Raji (cell line): Measurements from ENCODE around the gene ADAMTSL5.

ENCODE experiments used
- POLR2A ChIP-seq: IDR thresholded peaks from 2 replicates; pipeline ENCODE4 v1.6.1; 2011; ENCODE audit warnings: low read depth, low read length, control low read depth; ENCODE audit not compliant: insufficient read depth

ADAMTSL5 gene

DNA sequence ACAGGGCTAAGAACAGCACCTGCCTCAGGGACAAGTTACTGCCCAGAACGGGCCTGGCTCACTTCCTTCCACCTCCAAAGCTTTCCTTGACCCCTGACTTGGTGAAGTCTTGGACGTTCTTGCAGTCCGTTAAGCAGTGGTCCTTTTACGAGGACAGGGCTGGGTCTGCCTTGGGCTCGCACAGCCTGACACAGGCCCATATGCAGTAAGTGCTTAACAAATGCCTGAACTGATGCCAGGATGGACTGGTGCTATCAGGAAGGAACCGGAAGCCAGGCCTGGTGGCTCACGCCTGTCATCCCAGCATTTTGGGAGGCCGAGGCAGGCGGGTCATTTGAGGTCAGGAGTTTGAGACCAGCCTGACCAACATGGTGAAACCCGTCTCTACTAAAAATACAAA, 9.2 kb upstream of the ADAMTSL5 start:
- TF ChIP-seq POLR2A: no peak

DNA sequence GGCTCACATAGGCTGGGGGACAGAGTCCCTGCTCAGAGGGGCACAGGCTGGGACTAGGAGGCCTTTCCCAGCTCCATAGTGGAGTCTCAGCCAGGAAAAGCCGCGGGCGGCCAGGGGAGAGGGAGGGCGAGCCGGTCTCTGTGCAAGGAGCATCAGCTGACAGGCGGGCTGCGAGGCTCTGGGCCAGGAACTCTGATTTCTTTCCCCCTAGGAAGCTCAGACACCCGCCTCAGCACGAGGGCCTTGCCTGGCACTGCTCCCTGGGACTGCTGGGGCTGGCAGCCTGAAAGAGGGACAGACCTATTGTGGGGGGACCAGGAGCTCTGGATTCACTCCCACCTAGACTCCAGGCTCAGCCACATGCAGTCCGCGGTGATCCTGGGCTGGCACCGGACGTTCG, 8.8 kb upstream of the ADAMTSL5 start:
- TF ChIP-seq POLR2A: no peak

DNA sequence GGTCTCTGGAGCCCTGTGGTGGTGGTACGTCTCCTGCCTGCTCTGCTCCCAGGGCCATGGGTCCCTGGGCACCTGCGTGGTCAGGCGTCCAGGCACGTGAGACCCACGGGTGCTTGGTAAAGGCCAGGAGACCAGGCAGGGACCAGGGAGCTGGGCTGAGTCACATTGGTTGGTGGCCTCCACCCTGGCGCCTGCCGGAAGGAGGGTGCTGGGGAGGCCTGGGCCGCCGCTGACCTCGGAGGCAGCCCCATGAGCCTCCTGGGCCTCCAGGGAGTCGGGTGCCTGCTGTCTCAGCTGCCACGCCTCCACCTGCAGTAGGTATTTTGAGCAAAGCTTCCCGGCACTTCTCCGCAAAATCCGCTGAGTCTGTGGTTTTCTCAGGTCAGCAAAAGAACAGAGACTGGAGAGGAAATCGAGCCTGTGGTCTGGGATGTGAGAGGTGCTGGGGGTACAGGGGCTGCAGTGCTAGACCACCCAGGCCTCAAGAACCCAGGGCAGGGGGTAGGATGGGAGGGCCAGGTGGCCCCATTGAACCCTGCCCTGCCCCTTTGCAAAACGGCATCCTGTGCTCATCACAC, 7.5 kb upstream of the ADAMTSL5 start:
- no peak for TF ChIP-seq POLR2A

DNA sequence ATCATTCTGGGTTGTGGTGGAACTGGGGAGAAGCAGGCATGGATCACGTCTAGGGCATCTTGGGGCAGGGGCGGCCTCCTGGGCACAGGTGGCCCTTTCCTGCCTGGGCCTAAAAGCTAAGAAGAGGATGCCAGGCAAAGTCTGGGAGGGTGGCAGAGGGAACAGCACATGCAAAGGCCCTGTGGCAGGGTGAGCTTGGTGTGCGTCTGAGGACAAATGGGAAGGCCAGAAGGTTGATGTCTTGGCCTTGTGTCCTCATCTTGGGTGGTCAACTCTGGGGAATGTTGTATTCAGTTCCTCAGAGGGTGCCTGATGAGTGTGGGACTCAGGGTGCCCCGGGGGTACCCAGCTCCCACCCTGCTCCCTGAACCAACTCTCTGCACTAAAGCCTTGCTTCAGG, 5.7 kb upstream of the ADAMTSL5 start:
- no peak for TF ChIP-seq POLR2A

DNA sequence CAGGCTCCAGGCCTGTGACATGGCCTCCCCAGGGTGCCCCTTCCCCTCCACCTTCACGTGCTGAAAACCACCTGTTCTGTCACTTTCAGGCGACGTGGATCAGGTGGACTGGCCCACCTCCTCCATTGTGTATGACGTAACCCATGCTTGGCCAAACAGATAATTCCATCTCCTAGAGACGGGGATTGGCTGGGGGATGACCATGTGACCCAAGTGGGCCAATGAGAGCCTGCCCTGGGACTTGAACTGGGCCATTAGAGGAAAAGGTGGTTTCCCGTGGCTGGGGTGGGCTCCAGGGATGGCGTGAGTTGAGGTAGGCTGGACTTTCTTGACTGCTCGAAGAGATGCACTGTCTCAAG, 3.6 kb upstream of the ADAMTSL5 start:
- no peak for TF ChIP-seq POLR2A

DNA sequence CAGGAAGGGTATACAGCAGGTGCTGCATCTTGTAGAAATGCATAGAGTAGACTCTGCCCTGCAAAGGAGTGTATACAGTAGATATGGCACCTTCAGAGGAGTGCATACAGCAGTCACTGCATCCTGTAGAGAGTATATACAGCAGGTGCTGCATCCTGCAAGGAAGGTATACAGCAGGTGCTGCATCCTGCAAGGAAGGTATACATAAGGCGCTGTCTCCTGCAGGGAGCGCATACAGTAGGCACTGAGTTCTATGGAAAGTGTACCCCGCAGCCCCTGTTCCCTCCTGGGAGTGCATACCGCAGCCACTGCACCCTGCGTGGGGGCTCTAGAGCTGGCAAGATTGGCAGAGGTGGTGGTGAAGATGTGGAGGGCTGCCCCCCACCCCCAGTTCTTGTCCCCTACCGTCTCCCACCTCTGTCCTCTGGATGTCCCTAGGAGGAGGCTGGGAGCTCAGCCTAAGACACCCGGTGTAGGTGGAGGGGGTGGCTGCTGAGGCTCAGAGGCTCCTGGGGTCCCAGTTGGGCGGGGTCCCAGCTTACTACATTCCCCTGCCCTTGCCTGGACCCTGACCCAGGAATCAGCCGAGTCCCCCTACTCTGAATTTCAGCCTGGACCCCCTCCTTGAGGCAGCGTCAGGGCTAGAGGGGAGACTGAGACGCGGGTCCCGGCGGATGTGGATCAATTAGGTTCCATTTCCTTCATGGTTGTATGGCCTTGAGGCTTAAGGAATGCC, 2.3 kb upstream of the ADAMTSL5 start:
- no peak for TF ChIP-seq POLR2A

DNA sequence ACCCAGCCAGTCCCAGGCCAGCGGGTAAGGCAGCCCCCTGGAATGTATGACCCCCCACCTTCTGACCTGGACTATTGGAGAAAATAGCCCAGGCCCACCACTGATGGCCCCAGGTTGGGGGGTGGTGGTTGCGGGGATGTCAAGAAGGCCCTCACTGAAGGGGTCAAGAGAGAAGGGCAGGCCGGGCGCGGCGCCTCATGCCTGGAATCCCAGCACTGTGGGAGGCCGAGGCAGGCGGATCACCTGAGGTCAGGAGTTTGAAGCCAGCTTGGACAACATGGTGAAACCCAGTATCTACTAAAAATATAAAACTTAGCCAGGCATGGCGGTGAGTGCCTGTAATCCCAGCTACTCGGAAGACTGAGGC, 1.5 kb upstream of the ADAMTSL5 start:
- TF ChIP-seq POLR2A: no peak

DNA sequence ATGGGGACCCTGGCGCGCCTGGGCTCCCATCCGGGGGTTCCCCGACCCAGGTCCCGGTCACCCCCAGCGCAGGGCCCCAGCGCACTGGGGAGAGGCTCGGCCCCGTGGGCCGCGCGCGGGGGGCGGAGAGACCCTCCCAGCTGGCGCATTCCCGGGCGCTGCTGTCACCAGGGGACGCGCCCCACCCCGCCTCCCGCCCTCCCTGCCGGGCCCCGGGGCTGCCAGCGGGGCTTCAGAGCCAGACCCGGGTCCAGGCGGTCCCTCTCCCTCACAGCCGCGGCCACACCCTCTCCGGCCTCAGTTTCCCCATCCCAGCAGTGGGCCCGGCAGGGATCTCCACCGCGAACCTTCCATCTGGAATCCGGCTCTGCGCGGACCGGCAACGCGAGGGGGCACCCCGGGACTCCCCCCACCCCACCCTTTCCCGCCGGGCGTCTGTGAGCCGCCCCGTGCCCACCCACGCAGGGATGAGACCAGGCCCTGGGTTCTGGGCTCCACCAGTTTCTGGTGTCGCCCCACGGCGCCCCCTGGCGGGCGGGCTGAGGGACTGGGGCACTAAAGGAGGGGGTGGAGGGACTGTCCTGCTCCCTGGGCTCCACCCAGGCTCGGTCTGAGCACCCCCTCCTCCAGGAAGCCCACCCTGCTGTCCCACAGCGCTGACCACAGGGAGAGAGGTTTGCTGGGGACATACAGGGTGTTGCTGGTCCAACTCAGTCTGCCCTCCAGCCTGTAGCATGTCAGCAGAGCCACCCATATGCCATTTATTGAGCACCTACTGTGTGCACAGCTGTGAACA, 878 bp upstream of the ADAMTSL5 start:
- no peak for TF ChIP-seq POLR2A

DNA sequence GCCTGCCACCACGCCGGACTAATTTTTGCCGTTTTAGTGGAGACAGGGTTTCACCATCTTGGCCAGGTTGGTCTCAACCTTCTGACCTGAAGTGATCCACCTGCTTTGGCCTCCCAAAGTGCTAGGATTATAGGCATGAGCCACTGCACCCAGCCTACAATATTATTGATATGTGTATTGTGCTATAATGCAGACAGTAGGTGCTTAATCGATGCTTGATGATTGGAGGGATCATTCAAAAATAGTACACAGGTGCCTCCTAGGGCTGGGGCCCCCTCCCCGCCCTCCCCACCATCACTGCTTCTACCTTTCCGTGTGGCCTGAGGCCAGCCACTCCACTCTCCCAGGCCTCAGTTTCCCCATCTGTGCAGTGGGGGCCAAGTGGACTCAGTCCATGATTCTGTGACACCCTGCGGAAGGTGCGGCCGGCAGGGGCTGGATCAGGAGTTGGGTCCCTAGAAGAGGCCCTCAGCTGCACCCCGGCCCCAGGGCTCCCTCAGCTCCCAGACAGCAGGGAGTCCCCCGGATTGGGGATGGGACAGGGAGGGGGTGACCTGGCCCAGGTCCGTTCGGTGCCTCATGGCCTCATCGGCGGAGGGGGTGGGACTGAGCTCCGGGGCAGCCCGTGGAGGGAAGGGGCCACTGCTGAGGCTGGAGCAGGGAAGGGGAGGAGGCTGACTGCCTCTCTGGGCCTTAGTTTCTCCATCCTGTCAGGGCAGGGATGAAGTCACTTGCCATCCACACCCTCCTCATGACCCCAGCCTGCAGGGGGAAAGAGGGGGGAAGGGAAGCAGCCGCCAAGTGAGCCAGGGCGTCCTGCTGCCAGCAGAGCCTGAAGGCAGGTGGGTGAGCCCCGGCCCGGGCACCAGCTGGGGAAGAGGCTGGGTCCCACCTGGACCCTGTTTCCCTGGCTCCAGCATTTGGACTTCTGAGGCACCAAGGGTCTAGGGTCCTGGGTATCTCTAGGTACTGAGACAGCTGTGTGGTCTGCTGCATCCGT, 1.2 kb downstream of the ADAMTSL5 start:
- no peak for TF ChIP-seq POLR2A

DNA sequence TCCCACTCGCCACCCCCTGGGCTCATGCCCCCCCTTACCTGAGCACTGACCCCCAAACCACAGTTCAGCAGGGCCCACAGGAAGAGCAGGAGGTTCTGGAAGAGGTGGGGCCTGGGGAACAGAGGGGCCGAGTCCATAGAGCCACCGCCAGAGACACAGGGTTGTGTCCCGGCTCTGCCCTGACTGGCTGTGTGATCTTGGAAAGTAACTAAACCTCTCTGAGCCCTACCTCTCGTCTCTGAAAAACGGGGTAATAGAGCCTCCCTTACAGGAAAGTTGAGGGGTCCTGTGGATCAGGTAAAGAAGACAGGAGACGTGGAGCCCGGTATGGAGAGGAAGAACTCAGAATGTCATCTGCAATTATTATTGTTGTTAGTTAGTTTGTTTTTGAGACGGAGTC, 2.0 kb downstream of the ADAMTSL5 start:
- TF ChIP-seq POLR2A: no peak

DNA sequence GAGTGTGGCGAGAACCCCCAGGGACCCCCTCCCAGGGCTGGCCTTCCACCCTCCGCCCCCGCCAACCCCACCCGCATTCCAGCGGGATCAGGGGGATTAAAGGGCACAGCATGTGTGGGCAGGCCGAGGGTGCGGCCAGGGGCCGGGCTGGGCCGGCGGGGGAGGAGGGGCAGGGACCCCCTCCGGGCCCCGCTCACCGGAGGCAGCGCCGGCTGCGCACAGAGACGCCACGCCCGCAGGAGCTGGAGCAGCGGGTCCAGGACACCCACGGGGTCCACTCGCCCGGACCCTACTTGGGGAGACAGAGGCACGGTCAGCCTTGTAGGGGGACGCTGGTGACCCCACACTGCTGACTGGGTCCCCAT, 2.4 kb downstream of the ADAMTSL5 start:
- TF ChIP-seq POLR2A: no peak

DNA sequence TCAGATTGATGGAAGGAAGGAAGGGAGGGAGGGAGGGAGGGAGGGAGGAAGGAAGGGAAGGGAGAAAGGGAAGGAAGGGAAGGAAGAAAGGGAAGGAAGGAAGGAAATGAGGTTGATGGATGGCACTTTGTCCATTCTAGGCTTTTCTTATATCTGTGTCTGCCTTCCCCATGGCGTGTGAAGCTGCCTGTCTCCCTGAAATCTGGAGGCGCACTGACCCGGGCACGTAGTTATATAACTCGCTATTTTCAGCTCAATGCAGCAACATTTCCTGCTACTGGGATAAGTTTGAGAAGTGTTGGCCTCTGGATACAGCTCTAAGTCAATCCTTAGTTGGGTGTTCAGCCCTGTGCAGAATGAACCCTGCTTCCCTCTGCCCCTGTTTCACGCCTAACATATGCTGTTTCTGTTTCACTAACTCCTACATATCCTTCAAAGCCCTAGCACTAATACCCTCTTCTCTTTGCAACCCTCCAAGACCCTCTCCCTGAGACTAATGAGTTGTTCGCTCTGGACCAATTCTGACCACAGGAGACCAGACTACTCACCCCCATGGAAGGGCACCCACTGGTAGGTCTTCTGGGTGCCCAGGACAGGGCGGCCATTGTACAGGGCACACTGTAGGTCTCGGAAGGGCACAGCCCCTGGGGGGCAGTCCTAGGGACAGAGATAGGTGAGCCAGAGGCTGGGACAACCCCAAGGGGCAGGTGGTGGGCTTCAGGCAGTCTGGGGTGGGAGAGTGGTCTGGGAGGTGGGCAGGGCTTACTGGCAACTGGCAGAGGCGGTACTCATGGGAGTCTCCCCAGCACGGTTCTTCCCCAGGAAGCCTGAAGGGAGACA, 3.0 kb downstream of the ADAMTSL5 start:
- no peak for TF ChIP-seq POLR2A

DNA sequence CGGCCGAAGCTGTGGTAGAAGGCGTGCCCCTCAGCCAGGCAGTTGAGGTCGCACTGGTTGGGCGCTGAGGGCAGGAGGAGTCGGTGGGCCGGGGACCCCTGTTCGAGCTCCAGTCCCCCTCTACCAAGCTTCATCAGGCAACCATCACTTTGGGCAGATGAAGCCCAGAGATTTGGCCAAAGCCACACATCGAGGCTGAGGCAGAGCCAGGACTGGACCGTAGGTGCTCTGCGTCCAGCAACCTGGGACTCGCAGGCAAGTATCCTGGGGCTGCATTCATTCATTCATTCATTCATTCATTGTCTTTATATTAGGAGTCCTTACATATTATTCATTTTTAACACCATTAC, 4.3 kb downstream of the ADAMTSL5 start:
- no peak for TF ChIP-seq POLR2A

DNA sequence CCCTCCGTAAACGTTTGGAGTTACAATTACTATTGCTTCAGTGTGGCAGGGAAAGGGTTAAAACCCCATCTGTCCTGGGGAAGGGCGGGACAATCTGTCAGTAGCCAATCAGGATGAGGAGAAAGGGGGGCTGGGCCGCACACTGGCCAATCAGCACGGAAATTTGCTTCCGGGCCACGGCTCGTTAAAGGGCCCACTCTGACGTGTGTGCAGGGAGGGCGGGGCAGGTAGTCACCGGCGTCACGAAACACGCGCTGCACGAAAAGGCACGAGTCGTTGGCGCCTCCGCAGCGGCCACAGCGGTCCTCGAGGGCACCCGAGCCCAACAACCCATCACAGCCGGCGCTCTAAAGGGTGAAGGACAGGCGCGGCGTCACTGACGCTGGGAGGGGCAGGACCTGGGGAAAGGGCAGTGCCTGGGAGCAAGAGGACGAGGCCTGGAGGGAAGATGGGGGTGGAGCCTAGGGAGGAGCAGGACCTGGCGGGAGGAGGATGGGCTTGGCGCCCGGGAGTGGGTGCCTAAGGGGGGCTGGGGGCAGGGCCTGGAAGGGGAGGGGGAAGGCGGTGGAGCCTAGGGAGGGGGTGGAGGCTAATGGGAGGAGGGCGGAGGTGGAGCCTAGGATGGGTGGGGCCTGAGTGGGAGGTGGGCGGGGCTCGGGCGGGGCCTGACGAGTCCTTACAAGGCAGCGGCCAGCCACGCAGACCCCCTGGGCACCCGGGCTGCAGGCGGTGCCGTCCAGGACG, 4.9 kb downstream of the ADAMTSL5 start:
- no peak for TF ChIP-seq POLR2A

DNA sequence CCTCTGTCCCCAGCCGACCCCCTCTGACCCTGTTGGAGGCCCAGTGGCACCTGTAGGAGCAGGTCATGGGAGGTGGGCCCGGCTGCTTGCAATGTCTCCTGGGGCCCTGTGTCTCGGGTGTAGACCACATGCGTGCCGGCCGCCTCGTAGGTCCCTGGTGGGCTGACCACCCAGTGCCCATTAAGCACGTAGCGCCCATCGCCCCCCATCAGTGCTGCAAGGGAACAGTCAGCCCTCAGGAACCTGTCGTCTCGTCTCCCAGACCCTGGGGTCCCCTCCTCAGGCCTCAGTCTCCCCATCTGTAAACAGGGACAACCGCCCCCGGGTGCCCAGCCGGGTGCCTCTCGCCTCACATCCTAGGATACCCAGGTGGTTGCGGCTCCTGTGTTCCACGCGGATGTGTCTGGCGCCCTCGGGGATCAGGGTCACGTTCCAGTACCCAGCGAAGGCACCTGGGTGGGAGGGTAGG, 5.6 kb downstream of the ADAMTSL5 start:
- no peak for TF ChIP-seq POLR2A
